NCI-H2081 (cell line): Measurements from ENCODE around the gene LIN28A.

Experiments used
- DNase-seq, 2 experiments: peaks; one replicate each; lab custom pipeline; 2025; lab: John Stamatoyannopoulos, UW

The LIN28A gene

DNA sequence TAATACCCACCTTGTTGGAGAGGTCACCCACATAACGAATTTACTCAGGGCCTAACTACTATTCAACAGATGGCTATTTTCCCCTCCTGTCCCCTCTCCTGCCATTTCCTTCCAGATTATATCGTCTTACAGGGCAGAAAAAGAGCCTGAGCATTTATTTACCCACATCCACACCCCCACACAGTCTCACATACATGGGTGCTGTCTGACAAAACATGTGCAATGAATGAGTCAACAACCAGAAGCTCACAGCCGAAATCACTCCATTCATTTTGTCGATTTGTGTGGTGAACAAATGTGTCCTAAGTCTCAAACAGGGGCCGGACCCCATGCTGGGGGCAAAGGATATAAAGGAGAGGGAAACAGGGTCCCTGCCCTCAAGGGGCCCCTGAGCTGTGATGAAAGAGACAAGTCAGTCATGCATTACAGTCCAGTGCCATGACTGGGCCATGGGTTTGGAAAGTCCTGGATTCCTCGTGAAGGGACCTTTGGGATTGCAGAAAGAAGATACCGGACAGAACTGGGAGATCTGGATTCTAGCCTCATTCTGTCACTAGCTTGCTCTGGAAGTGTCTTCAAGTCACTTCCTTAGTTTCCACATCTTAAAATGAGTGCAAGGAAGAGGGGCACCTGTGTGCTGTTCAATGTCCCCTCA lies 21.7 kb upstream of the LIN28A start:
- DNase-seq, result no peak

DNA sequence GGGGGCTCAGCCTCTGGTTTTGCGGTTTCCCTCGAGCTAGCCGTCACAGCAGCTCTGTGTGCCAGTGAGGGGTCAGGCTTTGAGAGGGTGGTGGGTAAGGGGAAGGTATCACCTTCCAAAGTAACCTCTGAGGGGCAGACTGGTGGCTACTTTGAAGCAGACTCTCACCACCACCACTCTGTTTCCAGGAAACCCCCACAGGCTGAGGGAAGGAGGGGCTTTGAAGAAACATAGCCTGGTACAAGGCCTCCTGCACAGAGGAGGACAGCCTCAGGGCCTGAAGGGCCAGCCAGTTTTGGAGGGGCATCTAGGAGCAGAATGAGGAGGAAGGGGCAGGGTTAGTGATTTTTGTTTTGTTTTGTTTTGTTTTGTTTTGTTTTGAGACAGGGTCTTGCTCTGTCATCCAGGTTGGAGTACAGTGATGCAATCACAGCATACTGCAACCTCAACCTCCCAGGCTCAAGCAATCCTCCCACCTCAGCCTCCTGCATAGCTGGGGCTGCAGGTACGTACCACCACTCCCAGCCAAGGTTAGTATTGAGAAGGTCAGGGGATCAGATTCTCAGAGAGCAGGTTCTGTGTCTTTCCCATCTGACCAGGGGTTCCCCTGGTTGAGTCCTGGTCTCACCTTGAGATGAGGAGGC lies 20.9 kb upstream of the LIN28A start:
- no peak for DNase-seq

- peak in 1 of 2 experiments; percentile 2 for DNase-seq
Measured at GRCh38 chr1:26391450-26391849, 19.2 kb upstream of the LIN28A start.

DNA sequence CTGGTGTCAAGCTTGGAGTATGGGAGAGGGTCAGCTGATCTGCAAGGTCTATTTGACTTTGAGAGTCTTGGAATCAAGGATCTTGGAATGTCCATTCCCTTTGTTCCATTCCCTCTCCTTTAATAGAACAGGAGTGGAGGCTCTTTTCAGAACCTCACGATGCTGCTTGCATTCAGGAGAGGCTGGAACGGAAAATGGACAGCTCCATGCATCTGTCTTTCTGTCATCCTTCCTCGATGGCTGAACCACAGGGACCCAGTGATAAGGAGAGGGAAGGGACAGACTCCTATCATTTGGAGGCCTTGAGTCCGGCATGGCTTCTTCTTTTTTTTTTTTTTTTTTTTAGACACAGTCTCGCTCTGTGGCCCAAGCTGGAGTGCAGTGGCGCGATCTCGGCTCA lies 14.9 kb upstream of the LIN28A start:
- DNase-seq, result no peak

DNA sequence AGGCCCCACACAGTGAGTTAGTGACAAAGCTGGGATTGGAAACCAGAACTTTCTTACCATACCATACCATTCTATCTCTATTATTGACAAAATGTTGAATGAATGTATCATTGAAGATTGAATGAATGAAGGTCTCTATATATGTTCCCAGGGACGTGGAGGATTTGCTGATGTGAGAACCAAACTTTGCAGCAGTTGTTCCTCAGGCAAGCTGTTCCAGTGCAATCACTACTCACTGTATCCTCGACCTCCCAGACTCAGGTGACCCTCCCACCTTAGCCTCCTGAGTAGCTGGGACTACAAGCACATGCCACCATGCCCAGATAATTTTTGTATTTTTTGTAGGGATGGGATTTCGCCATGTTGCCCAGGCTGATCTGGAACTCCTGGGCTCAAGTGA lies 11.6 kb upstream of the LIN28A start:
- no peak for DNase-seq

- no peak for DNase-seq
Measured at GRCh38 chr1:26401891-26402290, 8.7 kb upstream of the LIN28A start.

- no peak for DNase-seq
Measured at GRCh38 chr1:26403656-26404055, 7.0 kb upstream of the LIN28A start.

DNA sequence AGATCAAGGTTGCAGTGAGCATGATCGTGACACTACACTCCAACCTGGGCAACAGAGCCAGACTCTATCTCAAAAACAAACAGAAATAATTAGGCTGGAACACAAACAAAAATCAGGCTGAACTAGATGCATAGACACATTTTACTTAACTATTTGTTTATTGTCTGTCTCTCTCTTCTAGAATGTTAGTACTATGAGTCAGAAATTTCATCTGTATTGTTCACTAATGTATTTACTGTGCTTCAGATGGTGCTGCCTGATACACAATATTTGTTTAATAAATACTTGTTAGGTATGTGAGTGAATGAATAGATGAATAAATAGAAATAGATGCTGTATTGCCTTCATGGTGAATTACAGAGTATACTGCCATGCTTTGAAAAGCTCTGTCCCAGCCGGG lies 6.0 kb upstream of the LIN28A start:
- DNase-seq, result no peak

DNA sequence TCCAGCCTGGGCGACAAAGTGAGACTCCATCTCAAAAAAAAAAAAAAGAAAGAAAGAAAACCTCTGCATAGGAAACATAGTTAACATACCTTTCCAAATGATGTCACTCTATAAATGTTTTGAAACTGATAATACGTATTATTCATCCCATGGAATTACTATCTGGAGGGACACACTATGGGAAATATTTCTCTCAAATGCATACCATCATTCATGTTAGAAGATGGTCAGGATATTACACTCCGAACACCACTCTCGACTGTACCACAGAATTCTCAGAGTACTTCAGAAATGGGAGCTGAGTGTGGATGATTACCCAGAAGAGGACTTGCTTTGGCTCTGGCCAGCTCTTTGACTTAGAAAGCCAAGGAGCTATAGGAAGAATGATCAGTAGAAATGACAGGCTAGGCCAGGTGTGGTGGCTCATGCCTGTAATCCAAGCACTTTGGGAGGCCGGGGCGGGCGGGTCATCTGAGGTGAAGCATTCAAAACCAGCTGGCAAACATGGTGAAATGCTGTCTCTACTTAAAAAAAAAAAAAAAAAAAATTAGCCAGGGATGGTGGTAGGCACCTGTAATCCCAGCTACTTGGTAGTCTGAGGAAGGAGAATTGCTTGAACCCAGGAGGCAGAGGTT lies 5.2 kb upstream of the LIN28A start:
- DNase-seq, result no peak

DNA sequence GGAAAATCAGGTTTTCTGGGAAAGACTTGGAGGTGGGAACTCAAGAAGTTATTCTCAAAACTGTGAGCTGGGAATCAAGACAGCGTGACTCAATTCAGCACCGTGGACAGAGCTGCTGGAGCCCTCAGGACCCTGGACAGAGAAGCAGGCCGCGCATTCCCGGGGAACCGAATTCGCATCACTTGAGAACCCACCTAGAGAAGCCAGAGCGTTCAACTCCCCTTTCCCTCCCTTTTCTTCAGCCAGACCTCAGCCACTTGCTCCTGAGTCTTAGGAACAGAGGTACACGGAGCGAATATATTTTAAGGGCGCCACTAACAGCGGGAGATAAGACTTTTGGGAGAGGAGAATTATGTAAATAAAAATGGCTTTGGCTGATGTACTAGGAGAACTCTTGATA lies 2.0 kb upstream of the LIN28A start:
- DNase-seq, result no peak

DNA sequence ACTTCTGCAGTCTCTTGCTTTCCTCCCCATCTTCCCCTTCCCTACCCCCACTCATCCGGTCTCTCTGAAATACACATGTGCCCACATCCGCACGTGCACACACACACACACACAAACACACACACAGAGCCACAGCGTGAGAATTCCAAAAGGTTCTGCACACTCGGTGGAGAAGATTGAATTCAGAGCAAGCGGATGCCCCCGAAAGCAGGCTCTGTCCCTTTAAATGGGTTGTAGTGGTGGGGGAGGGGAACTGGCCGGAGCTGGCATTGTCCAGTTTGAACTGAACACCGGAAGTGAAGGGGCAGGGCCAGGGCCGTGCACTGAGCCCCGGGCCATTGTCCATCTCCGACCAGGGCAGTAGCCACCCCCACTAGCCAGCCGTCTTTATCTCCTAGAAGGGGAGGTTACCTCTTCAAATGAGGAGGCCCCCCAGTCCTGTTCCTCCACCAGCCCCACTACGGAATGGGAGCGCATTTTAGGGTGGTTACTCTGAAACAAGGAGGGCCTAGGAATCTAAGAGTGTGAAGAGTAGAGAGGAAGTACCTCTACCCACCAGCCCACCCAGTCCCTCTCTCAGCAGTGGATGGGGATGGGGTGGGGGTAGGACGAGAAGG lies 1.3 kb upstream of the LIN28A start:
- no peak for DNase-seq

DNA sequence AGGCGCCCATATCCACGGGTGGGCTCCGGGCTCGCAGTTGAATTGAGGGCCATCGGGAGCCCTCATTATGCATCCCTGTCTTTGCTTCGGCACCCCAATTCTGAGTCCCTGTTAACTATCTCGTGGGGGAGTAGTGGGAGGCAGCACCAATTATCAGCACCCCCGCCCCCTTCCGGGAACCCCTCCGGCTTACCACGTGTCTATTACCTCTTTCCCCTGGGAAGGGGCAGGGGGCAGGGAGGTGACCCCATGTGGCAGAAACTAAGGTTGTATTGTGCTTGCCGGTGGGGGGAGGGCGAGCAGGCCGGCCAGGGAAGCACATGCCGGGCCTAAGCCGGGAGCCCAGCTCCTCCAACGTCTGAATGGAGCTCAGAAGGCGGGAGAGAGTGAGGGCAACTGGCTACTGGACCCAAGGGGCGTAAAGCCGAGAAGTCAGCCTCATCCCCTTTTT lies 1.0 kb downstream of the LIN28A start:
- no peak for DNase-seq

DNA sequence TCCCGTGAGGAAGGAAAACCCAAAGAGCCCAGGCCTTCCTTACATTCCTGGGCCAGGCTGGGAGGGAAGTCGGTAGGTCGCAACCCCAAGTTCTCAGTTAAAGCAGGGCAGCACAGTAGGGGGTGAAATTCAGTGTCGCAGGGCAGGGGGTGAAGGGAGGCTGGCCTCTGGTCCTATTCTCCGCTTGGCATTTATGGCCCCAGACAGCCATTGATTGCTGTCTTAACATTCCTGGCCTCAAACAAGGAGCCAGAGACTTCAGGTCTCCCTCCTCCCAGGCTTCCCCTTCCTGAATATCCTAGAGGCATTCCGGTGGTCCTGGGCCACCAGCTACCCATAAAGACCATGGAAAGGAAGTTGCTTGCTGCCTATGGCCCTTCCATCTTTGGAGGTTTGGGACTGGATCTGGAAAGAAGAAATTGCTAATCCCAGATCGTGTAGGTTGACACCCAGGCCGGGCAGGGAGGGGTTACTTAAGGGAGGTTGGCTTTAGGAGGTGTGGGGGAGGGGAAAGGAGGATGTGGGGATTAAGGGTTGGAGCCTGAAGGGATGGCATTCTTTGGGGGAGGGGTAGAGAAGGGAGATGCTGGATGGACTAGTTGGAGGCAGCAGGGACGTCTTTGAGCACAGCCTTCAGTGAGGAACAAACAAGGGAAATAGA lies 1.7 kb downstream of the LIN28A start:
- no peak for DNase-seq

GRCh38 chr1:26413031-26413430 lies 2.4 kb downstream of the LIN28A start:
- DNase-seq, result no peak

GRCh38 chr1:26417111-26417759 lies 6.6 kb downstream of the LIN28A start:
- DNase-seq, result peak; percentile 43 to 62

DNA sequence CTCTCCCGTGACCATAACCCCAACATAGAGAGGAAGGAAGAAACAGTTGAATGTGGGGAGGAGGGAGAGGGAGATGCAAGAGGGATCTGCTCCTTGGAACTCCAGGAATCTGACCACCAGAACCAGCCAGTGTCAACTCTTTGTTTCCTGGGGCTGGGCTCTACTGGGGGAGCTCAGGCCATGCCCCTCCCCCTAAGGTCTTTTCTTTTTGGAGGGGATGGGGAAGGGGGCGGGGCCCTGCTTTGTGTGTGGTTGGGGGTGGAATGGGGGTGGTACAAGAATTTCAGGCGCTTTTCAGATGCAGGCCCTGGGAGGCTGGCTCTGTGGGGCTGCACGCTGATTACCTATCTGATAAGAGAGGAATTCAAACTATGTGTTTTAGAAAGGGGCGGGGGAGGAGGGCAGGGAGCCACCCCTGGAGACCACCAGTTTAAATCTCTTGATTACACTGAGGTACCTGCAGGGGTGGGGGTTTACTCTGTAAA lies 8.3 kb downstream of the LIN28A start:
- no peak for DNase-seq

DNA sequence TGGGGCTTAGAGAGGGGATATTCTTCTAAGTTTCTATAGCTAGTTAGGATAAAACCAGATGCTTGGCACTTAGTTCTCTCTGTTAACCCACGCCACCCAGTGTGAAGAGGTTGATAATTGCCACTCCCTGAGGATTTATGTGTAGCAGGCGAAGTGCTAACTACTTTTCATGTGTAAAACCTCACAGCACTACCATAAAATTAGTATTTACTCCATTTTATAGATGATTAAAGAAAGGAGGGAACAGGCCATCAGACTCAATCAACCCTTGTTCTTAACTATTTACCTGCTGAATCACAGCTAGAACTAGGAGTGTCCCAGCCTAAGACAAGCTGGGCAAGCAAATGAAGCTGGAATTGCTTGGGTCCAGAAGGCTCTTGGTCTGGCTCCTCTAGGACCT lies 8.9 kb downstream of the LIN28A start:
- peak in 1 of 2 experiments; percentile 3 for DNase-seq

- DNase-seq, result no peak
Measured at GRCh38 chr1:26429721-26430120, 19.1 kb downstream of the LIN28A start.

GRCh38 chr1:26431979-26432695 lies 21.5 kb downstream of the LIN28A start, which contains the start of gene DHDDS:
Gene DHDDS (plus strand): TSS chr1:26432321. CDS start chr1:26432946, 625 bp downstream.
- DNase-seq, result peak; percentile 93 to 95

DNA sequence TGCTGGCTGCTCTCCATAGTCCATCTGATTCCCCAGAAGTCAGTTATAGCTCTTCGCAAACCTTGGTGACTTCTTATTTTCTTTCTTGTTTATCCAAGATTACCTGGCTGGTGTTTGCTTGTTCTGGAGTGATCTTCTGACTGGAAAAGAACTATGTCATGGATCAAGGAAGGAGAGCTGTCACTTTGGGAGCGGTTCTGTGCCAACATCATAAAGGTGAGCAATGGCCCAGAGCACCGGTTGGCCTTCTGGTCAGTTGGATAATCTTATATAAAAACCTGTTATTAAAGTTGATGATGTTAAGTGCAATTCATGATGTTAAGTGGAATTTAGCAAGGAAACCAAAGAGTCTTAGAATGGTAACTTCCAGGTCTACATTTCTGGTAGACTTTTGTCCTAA lies 22.2 kb downstream of the LIN28A start:
- no peak for DNase-seq

- DNase-seq, result no peak
Measured at GRCh38 chr1:26434161-26434752, 23.6 kb downstream of the LIN28A start.
